SU-DHL-6 (cell line): Measurements from ENCODE around the gene SLC6A12.

Experiments
- H2AFZ ChIP-seq: fragments of 200-600 bp; sonication (generic); 2 replicates; pipeline ENCODE4 v1.6.1; 2014; ENCODE audit warnings: low read depth, mild to moderate bottlenecking, moderate library complexity, mixed read lengths, antibody characterized with exemption, low read length; ENCODE audit not compliant: severe bottlenecking
- H3F3A ChIP-seq: fragments of 200-600 bp; shearing (Covaris generic); 2 replicates; pipeline ENCODE4 v1.6.0; 2016; ENCODE audit warnings: antibody characterized with exemption, mild to moderate bottlenecking; ENCODE audit not compliant: insufficient read depth
- H3K27ac ChIP-seq: fragments of 200-600 bp; sonication (generic); 2 replicates; pipeline ENCODE4 v1.5.1; 2016; ENCODE audit warnings: low read depth, mild to moderate bottlenecking, low read length, moderate library complexity, mixed read lengths
- H3K27me3 ChIP-seq: fragments of 200-600 bp; sonication (generic), shearing (Covaris generic); 2 replicates; pipeline ENCODE4 v1.6.0; 2014; ENCODE audit warnings: mild to moderate bottlenecking, low read length
- H3K36me3 ChIP-seq: fragments of 200-600 bp; sonication (generic); 2 replicates; pipeline ENCODE4 v1.6.1; 2014; ENCODE audit warnings: mild to moderate bottlenecking, low read length, mixed read lengths
- H3K4me2 ChIP-seq: fragments of 300-600, 200-600 bp; shearing (Covaris generic), sonication (generic); 2 replicates; pipeline ENCODE4 v1.6.0; 2014; ENCODE audit warnings: low read length, low read depth, mild to moderate bottlenecking; ENCODE audit not compliant: poor library complexity, severe bottlenecking
- H3K4me3 ChIP-seq: fragments of 200-600 bp; sonication (generic); 2 replicates; pipeline ENCODE4 v1.5.1; 2014; ENCODE audit warnings: antibody characterized with exemption, low read length, mild to moderate bottlenecking, mixed read lengths; ENCODE audit not compliant: insufficient read depth, poor library complexity, severe bottlenecking
- H3K79me2 ChIP-seq: fragments of 200-600 bp; sonication (generic); 2 replicates; pipeline ENCODE4 v1.6.1; 2014; ENCODE audit warnings: mild to moderate bottlenecking, low read length, moderate library complexity; ENCODE audit not compliant: insufficient read depth
- H3K9ac ChIP-seq: fragments of 200-600 bp; sonication (generic); 2 replicates; pipeline ENCODE4 v1.7.0; 2014; ENCODE audit warnings: mild to moderate bottlenecking, low read length
- H3K9me2 ChIP-seq: fragments of 200-600 bp; sonication (generic); replicated peaks from 2 replicates; pipeline ENCODE4 v1.6.1; 2014; ENCODE audit warnings: low read length; ENCODE audit not compliant: insufficient read depth
- H3K9me3 ChIP-seq: fragments of 200-600 bp; sonication (generic); 2 replicates; pipeline ENCODE4 v1.6.1; 2014; ENCODE audit warnings: low read length, mixed read lengths; ENCODE audit not compliant: insufficient read depth
- H4K20me1 ChIP-seq: fragments of 200-600 bp; sonication (generic); 2 replicates; pipeline ENCODE4 v1.6.1; 2014; ENCODE audit warnings: low read depth, mild to moderate bottlenecking, antibody characterized with exemption, low read length, moderate library complexity, mixed read lengths
- EZH2phosphoT487 ChIP-seq: fragments of 200-600 bp; sonication (generic), shearing (Covaris generic); conservative IDR thresholded peaks from 2 replicates; pipeline ENCODE4 v1.6.1; 2018; ENCODE audit warnings: mild to moderate bottlenecking, antibody characterized with exemption, low read length, moderate library complexity, mixed read lengths
- TF ChIP-seq, protein P1 (sequence below): fragments of 200-600 bp; sonication (generic); IDR thresholded peaks from one replicate; pipeline ENCODE4 v1.5.1; 2017; ENCODE audit warnings: antibody characterized with exemption, mild to moderate bottlenecking, low read length, moderate library complexity; ENCODE audit not compliant: insufficient read depth, poor library complexity, severe bottlenecking

The SLC6A12 gene

DNA sequence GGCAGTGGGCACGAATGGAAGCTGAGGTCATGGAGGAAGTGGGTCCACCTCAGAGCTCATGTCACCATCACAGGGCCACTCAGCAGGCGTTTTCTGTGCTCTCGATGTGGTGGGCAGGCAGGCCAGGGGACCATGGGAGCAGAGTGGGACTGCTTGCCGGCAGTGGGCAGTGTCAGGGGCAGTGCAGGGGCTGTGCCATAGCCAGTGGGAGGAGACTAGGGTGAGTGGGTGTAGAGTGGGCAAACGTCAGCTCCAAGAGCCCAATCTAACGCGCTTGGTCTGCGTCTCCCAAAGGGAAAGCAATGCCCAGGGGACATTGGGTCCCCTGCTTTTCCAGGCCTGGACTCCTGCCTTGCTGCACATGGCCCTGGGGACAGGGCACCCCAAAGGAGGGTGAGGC is 58.3 kb downstream of the SLC6A12 start:
- Histone ChIP-seq H3K4me3 (no peak overlapping the region), H3K9me2 (no peaks in the 10 kb centered on the region), H3K9me3 (no peaks in the 10 kb centered on the region), H3K79me2 (no peaks in the 10 kb centered on the region), H3K4me2 (no peak overlapping the region), H3F3A (no peaks in the 10 kb centered on the region), H2AFZ (no peak overlapping the region), H3K27ac (no peak overlapping the region), H3K27me3 (no peaks in the 10 kb centered on the region), H3K36me3 (no peaks in the 10 kb centered on the region), H3K9ac (no peak overlapping the region), H4K20me1 (no peaks in the 10 kb centered on the region)
- TF ChIP-seq, protein P1, sequence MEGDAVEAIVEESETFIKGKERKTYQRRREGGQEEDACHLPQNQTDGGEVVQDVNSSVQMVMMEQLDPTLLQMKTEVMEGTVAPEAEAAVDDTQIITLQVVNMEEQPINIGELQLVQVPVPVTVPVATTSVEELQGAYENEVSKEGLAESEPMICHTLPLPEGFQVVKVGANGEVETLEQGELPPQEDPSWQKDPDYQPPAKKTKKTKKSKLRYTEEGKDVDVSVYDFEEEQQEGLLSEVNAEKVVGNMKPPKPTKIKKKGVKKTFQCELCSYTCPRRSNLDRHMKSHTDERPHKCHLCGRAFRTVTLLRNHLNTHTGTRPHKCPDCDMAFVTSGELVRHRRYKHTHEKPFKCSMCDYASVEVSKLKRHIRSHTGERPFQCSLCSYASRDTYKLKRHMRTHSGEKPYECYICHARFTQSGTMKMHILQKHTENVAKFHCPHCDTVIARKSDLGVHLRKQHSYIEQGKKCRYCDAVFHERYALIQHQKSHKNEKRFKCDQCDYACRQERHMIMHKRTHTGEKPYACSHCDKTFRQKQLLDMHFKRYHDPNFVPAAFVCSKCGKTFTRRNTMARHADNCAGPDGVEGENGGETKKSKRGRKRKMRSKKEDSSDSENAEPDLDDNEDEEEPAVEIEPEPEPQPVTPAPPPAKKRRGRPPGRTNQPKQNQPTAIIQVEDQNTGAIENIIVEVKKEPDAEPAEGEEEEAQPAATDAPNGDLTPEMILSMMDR = no peak
- TF ChIP-seq EZH2phosphoT487 = no peak

DNA sequence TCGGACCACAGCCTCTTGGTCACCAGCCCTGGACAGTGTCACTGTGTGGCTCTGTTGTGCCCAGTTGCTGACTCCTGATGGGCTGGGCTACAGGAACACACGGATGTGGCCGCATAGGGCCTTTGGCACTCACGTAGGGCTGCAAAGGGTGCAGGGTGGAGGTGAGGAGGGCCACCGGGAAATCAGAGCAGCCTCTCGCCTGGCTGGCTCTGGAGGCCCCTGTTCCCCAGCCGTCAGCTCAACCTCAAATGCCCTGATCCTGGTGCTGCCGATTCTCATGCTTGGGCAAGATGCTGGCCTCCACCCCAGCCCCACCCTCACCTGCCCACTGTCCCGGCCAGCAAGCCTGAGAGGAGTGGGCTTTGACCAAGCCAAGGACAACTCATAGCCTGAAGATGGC is 59.0 kb downstream of the SLC6A12 start:
- H3K4me2 ChIP-seq = no peak overlapping the region
- no peaks in the 10 kb centered on the region for H3K36me3 ChIP-seq

DNA sequence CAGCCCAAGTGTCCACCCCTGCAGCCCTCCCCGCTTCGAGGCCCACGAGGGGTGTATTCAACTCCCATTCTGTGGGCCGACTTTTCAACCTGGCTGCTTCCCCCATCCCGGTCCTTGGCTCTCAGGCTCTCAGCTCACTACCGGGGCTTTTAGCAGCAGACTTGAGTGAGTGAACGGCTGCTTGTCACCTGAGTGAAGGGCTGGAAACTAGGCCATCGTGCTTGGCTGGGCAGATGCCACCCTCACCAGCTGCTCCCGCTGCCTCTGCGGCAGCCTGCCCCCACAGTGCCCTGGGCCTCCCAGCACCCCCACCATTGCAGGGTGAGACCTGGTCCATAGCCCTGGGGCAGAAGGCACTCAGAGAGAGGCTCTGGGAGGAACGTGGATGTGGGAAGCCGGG is 59.9 kb downstream of the SLC6A12 start:
- Histone ChIP-seq H4K20me1 (no peaks in the 10 kb centered on the region), H3K27me3 (no peaks in the 10 kb centered on the region), H3K4me3 (no peak overlapping the region), H3K9ac (no peak overlapping the region), H3K9me3 (no peaks in the 10 kb centered on the region), H3K36me3 (no peaks in the 10 kb centered on the region), H3K27ac (no peak overlapping the region), H3K9me2 (no peaks in the 10 kb centered on the region), H3K79me2 (no peaks in the 10 kb centered on the region), H3K4me2 (no peak overlapping the region), H3F3A (no peaks in the 10 kb centered on the region), H2AFZ (no peak overlapping the region)
- TF ChIP-seq, protein P1 = no peak
- TF ChIP-seq EZH2phosphoT487 = no peak

More for the DNA sequence above, 59.0 kb downstream of the SLC6A12 start:
- Histone ChIP-seq H3K79me2 (no peaks in the 10 kb centered on the region), H3K27ac (no peak overlapping the region), H3K4me3 (no peak overlapping the region), H4K20me1 (no peaks in the 10 kb centered on the region), H3K9ac (no peak overlapping the region), H3K9me2 (no peaks in the 10 kb centered on the region), H2AFZ (no peak overlapping the region), H3F3A (no peaks in the 10 kb centered on the region), H3K27me3 (no peaks in the 10 kb centered on the region), H3K9me3 (no peaks in the 10 kb centered on the region)
- TF ChIP-seq EZH2phosphoT487 = no peak
- TF ChIP-seq, protein P1 = no peak
